BE2C (cell line): ENCODE measurements around the gene MYO1E.

Experiments
- DNase-seq: peaks from one replicate; pipeline ENCODE4 v3.0.0-alpha.2; 2020
- H3K27me3 ChIP-seq: fragments of 250-450 bp; sonication (Bioruptor Pico); 2 replicates; pipeline ENCODE4 v1.5.1; 2020; ENCODE audit warnings: mild to moderate bottlenecking
- H3K36me3 ChIP-seq: fragments of 250-450 bp; sonication (Bioruptor Pico); 2 replicates; pipeline ENCODE4 v1.5.1; 2020; ENCODE audit warnings: mild to moderate bottlenecking
- H3K4me1 ChIP-seq: fragments of 250-450 bp; sonication (Bioruptor Pico); 2 replicates; pipeline ENCODE4 v1.5.1; 2020
- H3K4me3 ChIP-seq: 2 replicates; pipeline ENCODE4 v1.5.1; 2011; ENCODE audit warnings: low read depth, low read length
- H3K9me3 ChIP-seq: fragments of 250-450 bp; sonication (Bioruptor Pico); 2 replicates; pipeline ENCODE4 v1.5.1; 2020
- CTCF ChIP-seq: IDR thresholded peaks from 2 replicates; pipeline ENCODE4 v1.5.1; 2012; ENCODE audit warnings: mild to moderate bottlenecking, low read depth, low read length

Gene MYO1E

GRCh38 chr15:59203657-59204056 lies 169.0 kb downstream of the MYO1E start:
- no peak overlapping the region for H3K4me3 ChIP-seq
- no peaks in the 10 kb centered on the region for H3K36me3 ChIP-seq
- H3K4me1 ChIP-seq, result no peaks in the 10 kb centered on the region
- H3K27me3 ChIP-seq, result no peaks in the 10 kb centered on the region; the same call in 1 of the 2 replicates
- DNase-seq, result no peak
- no peaks in the 10 kb centered on the region for H3K9me3 ChIP-seq
- TF ChIP-seq CTCF, result no peak

- TF ChIP-seq CTCF, result no peak
- no peaks in the 10 kb centered on the region for H3K4me1 ChIP-seq
- no peak overlapping the region for H3K4me3 ChIP-seq
- no peaks in the 10 kb centered on the region for H3K36me3 ChIP-seq
- no peaks in the 10 kb centered on the region; the same call in 1 of the 2 replicates for H3K27me3 ChIP-seq
- H3K9me3 ChIP-seq, result no peaks in the 10 kb centered on the region
- no peak for DNase-seq
Measured at GRCh38 chr15:59203008-59203407, 169.7 kb downstream of the MYO1E start.

GRCh38 chr15:59200560-59200959 lies 172.1 kb downstream of the MYO1E start:
- TF ChIP-seq CTCF, result no peak
- Histone ChIP-seq H3K36me3 (no peaks in the 10 kb centered on the region), H3K4me1 (no peaks in the 10 kb centered on the region), H3K27me3 (no peaks in the 10 kb centered on the region; the same call in 1 of the 2 replicates), H3K9me3 (no peaks in the 10 kb centered on the region), H3K4me3 (no peak overlapping the region)
- no peak for DNase-seq

GRCh38 chr15:59199626-59200465 lies 172.8 kb downstream of the MYO1E start:
- no peaks in the 10 kb centered on the region for H3K36me3 ChIP-seq
- H3K27me3 ChIP-seq, result no peaks in the 10 kb centered on the region
- no peak for TF ChIP-seq CTCF

GRCh38 chr15:59197454-59197853 lies 175.2 kb downstream of the MYO1E start:
- DNase-seq, result no peak
- Histone ChIP-seq H3K4me1 (no peaks in the 10 kb centered on the region), H3K27me3 (no peaks in the 10 kb centered on the region), H3K36me3 (no peaks in the 10 kb centered on the region), H3K9me3 (no peaks in the 10 kb centered on the region), H3K4me3 (no peak overlapping the region)
- TF ChIP-seq CTCF, result no peak

More at GRCh38 chr15:59199626-59200465, 172.8 kb downstream of the MYO1E start:
- no peak for DNase-seq
- H3K4me3 ChIP-seq, result no peak overlapping the region
- H3K9me3 ChIP-seq, result no peaks in the 10 kb centered on the region
- H3K4me1 ChIP-seq, result no peaks in the 10 kb centered on the region

- no peak for DNase-seq
- Histone ChIP-seq H3K36me3 (no peaks in the 10 kb centered on the region), H3K4me3 (no peak overlapping the region), H3K9me3 (no peaks in the 10 kb centered on the region), H3K27me3 (no peaks in the 10 kb centered on the region), H3K4me1 (no peaks in the 10 kb centered on the region)
- no peak for TF ChIP-seq CTCF
Measured at GRCh38 chr15:59196416-59196815, 176.3 kb downstream of the MYO1E start.
